Parathyroid adenoma (tissue), 2 donors: Measurements from ENCODE around the gene RAG2.

Experiments used
- H2AFZ ChIP-seq: fragments of 300-600 bp; sonication (generic); one replicate; pipeline ENCODE4 v1.7.0; 2017; ENCODE audit warnings: antibody characterized with exemption, mild to moderate bottlenecking
- H3K27ac ChIP-seq: fragments of 300-600 bp; sonication (generic); one replicate; pipeline ENCODE4 v1.7.0; 2017
- H3K27me3 ChIP-seq: fragments of 300-600 bp; sonication (generic); one replicate; pipeline ENCODE4 v1.7.0; 2017; ENCODE audit warnings: low read length; ENCODE audit not compliant: control insufficient read depth, insufficient read depth
- H3K36me3 ChIP-seq: fragments of 300-600 bp; sonication (generic); one replicate; pipeline ENCODE4 v1.7.0; 2017; ENCODE audit warnings: low read length; ENCODE audit not compliant: control insufficient read depth, insufficient read depth
- H3K4me1 ChIP-seq: fragments of 300-600 bp; sonication (generic); one replicate; pipeline ENCODE4 v1.7.0; 2017; ENCODE audit warnings: control low read depth
- H3K4me2 ChIP-seq: fragments of 300-600 bp; sonication (generic); one replicate; pipeline ENCODE4 v1.7.0; 2017; ENCODE audit warnings: low read length
- H3K4me3 ChIP-seq: fragments of 300-600 bp; sonication (generic); one replicate; pipeline ENCODE4 v1.7.0; 2017; ENCODE audit warnings: low read depth, low read length
- H3K79me2 ChIP-seq: fragments of 300-600 bp; sonication (generic); one replicate; pipeline ENCODE4 v1.7.0; 2017; ENCODE audit warnings: control low read depth
- H3K9ac ChIP-seq: fragments of 300-600 bp; sonication (generic); one replicate; pipeline ENCODE4 v1.7.0; 2017; ENCODE audit warnings: mild to moderate bottlenecking
- H3K9me3 ChIP-seq: fragments of 300-600 bp; sonication (generic); one replicate; pipeline ENCODE4 v1.7.0; 2017; ENCODE audit warnings: low read length; ENCODE audit not compliant: control insufficient read depth
- TF ChIP-seq, protein P1 (sequence below): fragments of 300-600 bp; sonication (generic); IDR thresholded peaks from one replicate; pipeline ENCODE4 v1.7.0; 2017; ENCODE audit warnings: antibody characterized with exemption, mild to moderate bottlenecking
- donor health status: primary hyperparathyroidism.

The RAG2 gene

GRCh38 chr11:36581536-36581935, 16.5 kb downstream of the RAG2 start:
- TF ChIP-seq, protein P1, sequence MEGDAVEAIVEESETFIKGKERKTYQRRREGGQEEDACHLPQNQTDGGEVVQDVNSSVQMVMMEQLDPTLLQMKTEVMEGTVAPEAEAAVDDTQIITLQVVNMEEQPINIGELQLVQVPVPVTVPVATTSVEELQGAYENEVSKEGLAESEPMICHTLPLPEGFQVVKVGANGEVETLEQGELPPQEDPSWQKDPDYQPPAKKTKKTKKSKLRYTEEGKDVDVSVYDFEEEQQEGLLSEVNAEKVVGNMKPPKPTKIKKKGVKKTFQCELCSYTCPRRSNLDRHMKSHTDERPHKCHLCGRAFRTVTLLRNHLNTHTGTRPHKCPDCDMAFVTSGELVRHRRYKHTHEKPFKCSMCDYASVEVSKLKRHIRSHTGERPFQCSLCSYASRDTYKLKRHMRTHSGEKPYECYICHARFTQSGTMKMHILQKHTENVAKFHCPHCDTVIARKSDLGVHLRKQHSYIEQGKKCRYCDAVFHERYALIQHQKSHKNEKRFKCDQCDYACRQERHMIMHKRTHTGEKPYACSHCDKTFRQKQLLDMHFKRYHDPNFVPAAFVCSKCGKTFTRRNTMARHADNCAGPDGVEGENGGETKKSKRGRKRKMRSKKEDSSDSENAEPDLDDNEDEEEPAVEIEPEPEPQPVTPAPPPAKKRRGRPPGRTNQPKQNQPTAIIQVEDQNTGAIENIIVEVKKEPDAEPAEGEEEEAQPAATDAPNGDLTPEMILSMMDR: no peak

DNA sequence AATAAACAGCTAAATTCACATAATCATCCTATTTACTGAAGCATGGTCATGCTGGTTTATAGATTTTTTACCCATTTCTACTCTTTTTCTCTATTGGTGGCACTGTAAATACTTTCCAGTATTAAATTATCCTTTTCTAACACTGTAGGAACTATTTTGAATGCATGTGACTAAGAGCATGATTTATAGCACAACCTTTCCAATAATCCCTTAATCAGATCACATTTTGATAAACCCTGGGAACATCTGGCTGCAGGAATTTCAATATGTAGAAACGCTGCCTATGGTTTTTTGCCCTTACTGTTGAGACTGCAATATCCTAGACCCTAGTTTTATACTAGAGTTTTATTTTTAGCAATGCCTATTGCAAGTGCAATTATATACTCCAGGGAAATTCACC, 19.6 kb downstream of the RAG2 start:
- H2AFZ ChIP-seq: no peak overlapping the region
- no peaks in the 10 kb centered on the region for H3K4me1 ChIP-seq
- TF ChIP-seq, protein P1: no peak
- H3K4me3 ChIP-seq: no peak overlapping the region
- H3K4me2 ChIP-seq: no peak overlapping the region
- no peaks in the 10 kb centered on the region for H3K79me2 ChIP-seq
- no peak overlapping the region for H3K27ac ChIP-seq
- no peaks in the 10 kb centered on the region for H3K9me3 ChIP-seq
- H3K27me3 ChIP-seq: no peaks in the 10 kb centered on the region
- no peak overlapping the region for H3K9ac ChIP-seq
- H3K36me3 ChIP-seq: no peaks in the 10 kb centered on the region

More at GRCh38 chr11:36581536-36581935, 16.5 kb downstream of the RAG2 start:
- no peak overlapping the region for H3K4me2 ChIP-seq
- H3K79me2 ChIP-seq: no peaks in the 10 kb centered on the region
- no peak overlapping the region for H3K27ac ChIP-seq
- no peak overlapping the region for H3K9ac ChIP-seq
- no peaks in the 10 kb centered on the region for H3K9me3 ChIP-seq
- no peak overlapping the region for H2AFZ ChIP-seq
- no peaks in the 10 kb centered on the region for H3K36me3 ChIP-seq
- H3K4me3 ChIP-seq: no peak overlapping the region
- no peaks in the 10 kb centered on the region for H3K27me3 ChIP-seq
- no peaks in the 10 kb centered on the region for H3K4me1 ChIP-seq

DNA sequence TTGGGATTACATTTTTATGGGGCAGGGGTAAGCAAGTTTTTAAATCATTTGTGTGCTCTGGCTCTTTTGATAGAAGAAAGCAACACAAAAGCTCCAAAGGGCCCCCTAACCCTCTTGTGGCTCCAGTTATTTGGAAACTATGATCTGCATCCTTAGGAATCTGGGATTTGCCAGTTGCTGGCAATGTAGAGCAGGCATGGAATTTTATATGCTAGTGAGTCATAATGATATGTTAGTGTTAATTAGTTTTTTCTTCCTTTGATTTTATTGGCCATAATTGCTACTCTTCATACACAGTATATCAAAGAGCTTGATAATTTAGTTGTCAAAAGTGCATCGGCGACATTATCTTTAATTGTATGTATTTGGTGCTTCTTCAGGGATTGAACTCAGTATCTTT, 20.2 kb downstream of the RAG2 start:
- H3K79me2 ChIP-seq: no peaks in the 10 kb centered on the region
- H3K4me3 ChIP-seq: no peak overlapping the region
- H3K27me3 ChIP-seq: no peaks in the 10 kb centered on the region
- no peaks in the 10 kb centered on the region for H3K9me3 ChIP-seq
- no peak overlapping the region for H3K27ac ChIP-seq
- no peaks in the 10 kb centered on the region for H3K4me1 ChIP-seq
- H3K9ac ChIP-seq: no peak overlapping the region
- TF ChIP-seq, protein P1: no peak
- no peak overlapping the region for H3K4me2 ChIP-seq
- no peaks in the 10 kb centered on the region for H3K36me3 ChIP-seq
- no peak overlapping the region for H2AFZ ChIP-seq

DNA sequence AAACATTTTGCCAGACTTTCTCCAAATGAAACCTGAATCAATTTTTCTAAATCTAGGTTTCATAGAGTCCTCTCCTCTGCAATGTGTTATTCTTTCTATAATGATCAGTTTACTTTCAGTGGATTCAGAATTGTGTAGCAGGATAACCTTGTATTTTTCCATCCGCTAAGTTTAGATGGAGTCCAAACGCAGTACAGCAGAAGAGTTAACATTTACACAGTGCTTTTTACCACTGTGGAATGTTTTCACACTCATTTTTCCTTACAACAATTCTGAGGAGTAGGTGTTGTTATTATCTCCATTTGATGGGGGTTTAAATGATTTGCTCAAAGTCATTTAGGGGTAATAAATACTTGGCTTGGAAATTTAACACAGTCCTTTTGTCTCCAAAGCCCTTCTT, 20.7 kb downstream of the RAG2 start:
- H3K36me3 ChIP-seq: no peaks in the 10 kb centered on the region
- no peaks in the 10 kb centered on the region for H3K79me2 ChIP-seq
- no peaks in the 10 kb centered on the region for H3K9me3 ChIP-seq
- H3K4me3 ChIP-seq: no peak overlapping the region
- no peak overlapping the region for H3K4me2 ChIP-seq
- no peaks in the 10 kb centered on the region for H3K27me3 ChIP-seq
- H3K9ac ChIP-seq: no peak overlapping the region
- no peak overlapping the region for H3K27ac ChIP-seq
- no peaks in the 10 kb centered on the region for H3K4me1 ChIP-seq
- TF ChIP-seq, protein P1: no peak
- no peak overlapping the region for H2AFZ ChIP-seq

DNA sequence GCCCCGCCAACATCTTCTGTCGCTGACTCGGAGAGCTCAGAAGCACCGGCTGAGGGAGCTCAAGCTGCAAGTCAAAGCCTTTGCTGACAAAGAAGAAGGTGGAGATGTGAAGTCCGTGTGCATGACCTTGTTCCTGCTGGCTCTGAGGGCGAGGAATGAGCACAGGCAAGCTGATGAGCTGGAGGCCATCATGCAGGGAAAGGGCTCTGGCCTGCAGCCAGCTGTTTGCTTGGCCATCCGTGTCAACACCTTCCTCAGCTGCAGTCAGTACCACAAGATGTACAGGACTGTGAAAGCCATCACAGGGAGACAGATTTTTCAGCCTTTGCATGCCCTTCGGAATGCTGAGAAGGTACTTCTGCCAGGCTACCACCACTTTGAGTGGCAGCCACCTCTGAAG, 23.6 kb downstream of the RAG2 start:
- TF ChIP-seq, protein P1: no peak
- no peaks in the 10 kb centered on the region for H3K9me3 ChIP-seq
- H3K9ac ChIP-seq: no peak overlapping the region
- no peak overlapping the region for H3K4me3 ChIP-seq
- H3K36me3 ChIP-seq: no peaks in the 10 kb centered on the region
- no peaks in the 10 kb centered on the region for H3K4me1 ChIP-seq
- no peak overlapping the region for H3K27ac ChIP-seq
- H3K4me2 ChIP-seq: no peak overlapping the region
- no peaks in the 10 kb centered on the region for H3K27me3 ChIP-seq
- H3K79me2 ChIP-seq: no peaks in the 10 kb centered on the region
- no peak overlapping the region for H2AFZ ChIP-seq
